Smooth muscle cell (in vitro differentiated cells): ENCODE results near the gene USP20. TPM values are rescaled to one million over a fixed set of nuclear protein-coding genes. Genes with fewer than 3 reads are reported as not detected.

Experiments used
- DNase-seq: peaks from one replicate; lab custom pipeline; 2025; ENCODE audit not compliant: unreplicated experiment; lab: John Stamatoyannopoulos, UW
- H2AFZ ChIP-seq: fragments of 200-600 bp; sonication (generic); 2 replicates; pipeline ENCODE4 v1.6.0; 2016; ENCODE audit warnings: antibody characterized with exemption, low read depth, mild to moderate bottlenecking
- H3F3A ChIP-seq: fragments of 200-600 bp; sonication (generic); 2 replicates; pipeline ENCODE4 v1.6.0; 2017; ENCODE audit warnings: antibody characterized with exemption, low read depth
- H3K27ac ChIP-seq: fragments of 200-600 bp; sonication (generic); 2 replicates; pipeline ENCODE4 v1.5.1; 2016; ENCODE audit warnings: low read depth, mild to moderate bottlenecking
- H3K27me3 ChIP-seq: fragments of 200-600 bp; sonication (generic); 2 replicates; pipeline ENCODE4 v1.6.1; 2016; ENCODE audit warnings: low read depth, mild to moderate bottlenecking
- H3K36me3 ChIP-seq: fragments of 200-600 bp; sonication (generic); 2 replicates; pipeline ENCODE4 v1.5.1; 2016; ENCODE audit warnings: low read depth
- H3K4me1 ChIP-seq: fragments of 200-600 bp; sonication (generic); 2 replicates; pipeline ENCODE4 v1.5.1; 2016; ENCODE audit warnings: low read depth
- H3K4me2 ChIP-seq: fragments of 200-600 bp; sonication (generic); 2 replicates; pipeline ENCODE4 v1.6.0; 2016; ENCODE audit warnings: mild to moderate bottlenecking
- H3K4me3 ChIP-seq: fragments of 200-600 bp; sonication (generic); 2 replicates; pipeline ENCODE4 v1.5.1; 2016; ENCODE audit warnings: mild to moderate bottlenecking
- H3K79me2 ChIP-seq: fragments of 200-600 bp; sonication (generic); 2 replicates; pipeline ENCODE4 v1.6.0; 2016; ENCODE audit warnings: low read depth, mild to moderate bottlenecking
- H3K9ac ChIP-seq: fragments of 200-600 bp; sonication (generic); 2 replicates; pipeline ENCODE4 v1.6.0; 2016; ENCODE audit warnings: low read depth
- H3K9me3 ChIP-seq: fragments of 200-600 bp; sonication (generic); replicated peaks from 2 replicates; pipeline ENCODE4 v1.5.1; 2016; ENCODE audit warnings: low read depth
- H4K20me1 ChIP-seq: fragments of 200-600 bp; sonication (generic); 2 replicates; pipeline ENCODE4 v1.6.0; 2016; ENCODE audit warnings: low read depth
- WGBS: methylation state at CpG from one replicate; pipeline ENCODE4 v1.1.7; 2016; ENCODE audit warnings: low lambda C conversion rate; 5-methylcytosine and 5-hydroxymethylcytosine counted together
- polyA plus RNA-seq: library from polyadenylated mRNA; unstranded; fragments of >200 nt; fragmentation: Nextera tagmentation; extraction: Ambion mirVana; gene quantifications from 2 replicates; pipeline ENCODE4 v1.2.1, GENCODE V29; 2016
- total RNA-seq: library from RNA; depleted of rRNA; stranded (reverse); fragments of >200 nt; gene quantifications from 2 replicates; pipeline ENCODE4 v1.2.3, GENCODE V29; 2014
- TF ChIP-seq, protein P1 (sequence below): fragments of 200-600 bp; sonication (generic); IDR thresholded peaks from 2 replicates; pipeline ENCODE4 v1.5.1; 2017; ENCODE audit warnings: borderline replicate concordance, mild to moderate bottlenecking, antibody characterized with exemption; ENCODE audit not compliant: insufficient read depth, poor library complexity, severe bottlenecking

The USP20 gene
- total and polyA plus RNA-seq, 2 experiments from 2014 or later, result 14.6 to 29.7 TPM

- H2AFZ ChIP-seq, result no peak overlapping the region
- H3K79me2 ChIP-seq, result peaks cover 44% of the 10 kb centered on the region
- peaks cover 30% of the 10 kb centered on the region for H4K20me1 ChIP-seq
- H3K4me1 ChIP-seq, result peaks cover 12% of the 10 kb centered on the region
- TF ChIP-seq, protein P1, sequence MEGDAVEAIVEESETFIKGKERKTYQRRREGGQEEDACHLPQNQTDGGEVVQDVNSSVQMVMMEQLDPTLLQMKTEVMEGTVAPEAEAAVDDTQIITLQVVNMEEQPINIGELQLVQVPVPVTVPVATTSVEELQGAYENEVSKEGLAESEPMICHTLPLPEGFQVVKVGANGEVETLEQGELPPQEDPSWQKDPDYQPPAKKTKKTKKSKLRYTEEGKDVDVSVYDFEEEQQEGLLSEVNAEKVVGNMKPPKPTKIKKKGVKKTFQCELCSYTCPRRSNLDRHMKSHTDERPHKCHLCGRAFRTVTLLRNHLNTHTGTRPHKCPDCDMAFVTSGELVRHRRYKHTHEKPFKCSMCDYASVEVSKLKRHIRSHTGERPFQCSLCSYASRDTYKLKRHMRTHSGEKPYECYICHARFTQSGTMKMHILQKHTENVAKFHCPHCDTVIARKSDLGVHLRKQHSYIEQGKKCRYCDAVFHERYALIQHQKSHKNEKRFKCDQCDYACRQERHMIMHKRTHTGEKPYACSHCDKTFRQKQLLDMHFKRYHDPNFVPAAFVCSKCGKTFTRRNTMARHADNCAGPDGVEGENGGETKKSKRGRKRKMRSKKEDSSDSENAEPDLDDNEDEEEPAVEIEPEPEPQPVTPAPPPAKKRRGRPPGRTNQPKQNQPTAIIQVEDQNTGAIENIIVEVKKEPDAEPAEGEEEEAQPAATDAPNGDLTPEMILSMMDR, result no peak
- peak overlapping the region; percentile 93 for H3K4me2 ChIP-seq
- no peak for DNase-seq
- no peaks in the 10 kb centered on the region for H3K27me3 ChIP-seq
- H3K27ac ChIP-seq, result no peak overlapping the region
- peaks cover 4% of the 10 kb centered on the region for H3K36me3 ChIP-seq
- peak overlapping the region; percentile 97 for H3K9ac ChIP-seq
- peaks cover 16% of the 10 kb centered on the region for H3F3A ChIP-seq
- H3K4me3 ChIP-seq, result peak overlapping the region; percentile 75
- H3K9me3 ChIP-seq, result no peaks in the 10 kb centered on the region
- 70% methylated on average over 16 of the region's 16 CpGs for WGBS
Observed at GRCh38 chr9:129836311-129837007, 1.2 kb downstream of the USP20 start.

GRCh38 chr9:129838707-129839259, 3.5 kb downstream of the USP20 start:
- Histone ChIP-seq H3F3A (peaks cover 16% of the 10 kb centered on the region), H4K20me1 (peaks cover 39% of the 10 kb centered on the region), H3K9ac (peak overlapping the region; percentile 7), H3K9me3 (no peaks in the 10 kb centered on the region), H3K27ac (peak overlapping the region; percentile 83), H3K36me3 (no peaks in the 10 kb centered on the region), H2AFZ (no peak overlapping the region), H3K4me3 (no peak overlapping the region), H3K4me2 (peak overlapping the region; percentile 78), H3K79me2 (peaks cover 53% of the 10 kb centered on the region), H3K4me1 (peaks cover 12% of the 10 kb centered on the region), H3K27me3 (no peaks in the 10 kb centered on the region)
- WGBS, result 30% methylated on average over 12 of the region's 12 CpGs
- no peak for DNase-seq
- TF ChIP-seq, protein P1, result no peak

- Histone ChIP-seq H3K9ac (peak overlapping the region; percentile 7), H3K4me1 (peaks cover 8% of the 10 kb centered on the region), H3K27me3 (no peaks in the 10 kb centered on the region), H3K4me2 (peak overlapping the region; percentile 53), H3K4me3 (no peak overlapping the region), H3F3A (peaks cover 16% of the 10 kb centered on the region), H3K36me3 (no peaks in the 10 kb centered on the region), H3K9me3 (no peaks in the 10 kb centered on the region), H3K27ac (peak overlapping the region; percentile 83), H4K20me1 (peaks cover 39% of the 10 kb centered on the region), H3K79me2 (peaks cover 46% of the 10 kb centered on the region), H2AFZ (no peak overlapping the region)
- TF ChIP-seq, protein P1, result no peak
- DNase-seq, result no peak
- WGBS, result 56% methylated on average over 9 of the region's 10 CpGs
Observed at GRCh38 chr9:129839324-129840023, 4.2 kb downstream of the USP20 start.
